Glutamatergic neuron (in vitro differentiated cells): ENCODE data around the gene BEND5. TPM values are rescaled to one million over a fixed set of nuclear protein-coding genes. Genes with fewer than 3 reads are reported as not detected.

Experiments
- DNase-seq: peaks from one replicate; pipeline ENCODE4 v3.0.0; 2022
- H3K27ac Mint-ChIP-seq: one replicate; pipeline ENCODE4 v1.8.0; 2020; ENCODE audit warnings: mild to moderate bottlenecking, mixed read lengths, inconsistent platforms; ENCODE audit not compliant: unreplicated experiment
- H3K27me3 Mint-ChIP-seq: one replicate; pipeline ENCODE4 v1.8.0; 2020; ENCODE audit warnings: mild to moderate bottlenecking, moderate library complexity, mixed read lengths, inconsistent platforms; ENCODE audit not compliant: unreplicated experiment
- H3K36me3 Mint-ChIP-seq: one replicate; pipeline ENCODE4 v1.8.0; 2020; ENCODE audit warnings: mild to moderate bottlenecking, mixed read lengths, inconsistent platforms; ENCODE audit not compliant: unreplicated experiment
- H3K4me1 Mint-ChIP-seq: one replicate; pipeline ENCODE4 v1.8.0; 2020; ENCODE audit warnings: mild to moderate bottlenecking, low read depth, mixed read lengths, inconsistent platforms; ENCODE audit not compliant: unreplicated experiment
- H3K4me3 Mint-ChIP-seq: one replicate; pipeline ENCODE4 v1.8.0; 2020; ENCODE audit warnings: mild to moderate bottlenecking, mixed read lengths, inconsistent platforms; ENCODE audit not compliant: unreplicated experiment
- H3K9me3 Mint-ChIP-seq: one replicate; pipeline ENCODE4 v1.8.0; 2020; ENCODE audit warnings: mild to moderate bottlenecking, moderate library complexity, mixed read lengths, inconsistent platforms; ENCODE audit not compliant: unreplicated experiment
- CTCF ChIP-seq: fragments of 200-600 bp; sonication (generic); IDR thresholded peaks from one replicate; pipeline ENCODE4 v1.5.0; 2021; ENCODE audit not compliant: partially characterized antibody, unreplicated experiment
- total RNA-seq: library from RNA; stranded (reverse); fragmentation: NEBNext Ultra II Directional; extraction: Animal tissue kit (Norgen Biotek cat#: 25700); gene quantifications from one replicate; pipeline ENCODE4 v1.2.1, GENCODE V29; 2021; ENCODE audit not compliant: unreplicated experiment

BEND5 gene
- total RNA-seq, 1 donor from 2014 or later: 34.8 TPM

- no peak overlapping the region for H3K4me3 Mint-ChIP-seq
- H3K9me3 Mint-ChIP-seq: peaks cover 4% of the 10 kb centered on the region
- no peaks in the 10 kb centered on the region for H3K36me3 Mint-ChIP-seq
- peaks cover 2% of the 10 kb centered on the region for H3K27me3 Mint-ChIP-seq
- no peak for TF ChIP-seq CTCF
- no peak for DNase-seq
- H3K4me1 Mint-ChIP-seq: peaks cover 13% of the 10 kb centered on the region
- no peak overlapping the region for H3K27ac Mint-ChIP-seq
Measured at GRCh38 chr1:48687282-48688045, 89.2 kb downstream of the BEND5 start.

DNA sequence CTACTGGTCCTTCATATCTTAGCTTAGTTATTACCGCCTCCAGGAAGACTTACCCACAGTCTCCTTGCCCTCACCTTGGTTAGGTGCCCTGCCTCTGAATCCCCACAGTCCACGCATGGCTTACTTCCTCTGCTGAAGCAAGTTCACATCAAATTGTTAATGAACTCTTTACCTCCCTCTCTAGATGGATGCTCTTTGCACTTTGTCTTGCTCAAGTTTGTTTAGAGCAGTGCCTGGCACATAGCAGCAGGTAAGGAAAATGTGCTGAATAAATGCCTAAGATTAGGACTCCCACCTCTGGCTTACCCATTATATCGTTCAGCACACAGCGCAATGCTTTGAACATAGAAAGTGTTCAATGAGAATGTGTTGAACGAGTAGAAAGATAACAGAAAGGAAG lies 90.5 kb downstream of the BEND5 start:
- H3K9me3 Mint-ChIP-seq: peaks cover 3% of the 10 kb centered on the region
- peaks cover 7% of the 10 kb centered on the region for H3K4me1 Mint-ChIP-seq
- no peak overlapping the region for H3K27ac Mint-ChIP-seq
- peaks cover 2% of the 10 kb centered on the region for H3K27me3 Mint-ChIP-seq
- no peak for TF ChIP-seq CTCF
- no peak for DNase-seq
- no peak overlapping the region for H3K4me3 Mint-ChIP-seq
- H3K36me3 Mint-ChIP-seq: no peaks in the 10 kb centered on the region

GRCh38 chr1:48684381-48684780 lies 92.3 kb downstream of the BEND5 start:
- Mint-ChIP-seq H3K4me1 (peaks cover 6% of the 10 kb centered on the region), H3K9me3 (peaks cover 2% of the 10 kb centered on the region), H3K36me3 (no peaks in the 10 kb centered on the region), H3K4me3 (no peak overlapping the region), H3K27ac (peak overlapping the region; percentile 93), H3K27me3 (peaks cover 2% of the 10 kb centered on the region)
- no peak for TF ChIP-seq CTCF
- DNase-seq: no peak

DNA sequence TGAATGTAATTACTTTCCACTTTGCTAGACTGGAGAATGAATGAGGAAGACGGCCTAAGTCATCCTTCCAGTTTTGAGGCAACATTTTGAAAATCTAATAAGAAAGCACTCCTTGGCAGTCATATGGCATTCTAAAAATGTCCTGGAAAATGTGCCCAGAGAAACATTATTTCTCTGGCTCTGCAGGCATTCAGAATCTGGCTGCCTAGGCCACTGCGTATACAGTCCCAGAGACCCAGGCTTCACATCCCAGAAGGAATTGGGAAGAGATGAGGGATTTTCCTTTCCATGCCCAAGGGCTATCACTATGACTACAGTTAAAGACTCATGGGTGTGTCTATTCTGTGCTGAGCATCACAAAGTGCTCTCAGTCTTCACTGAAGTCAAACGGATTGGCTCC lies 92.9 kb downstream of the BEND5 start:
- Mint-ChIP-seq H3K9me3 (peaks cover 2% of the 10 kb centered on the region), H3K27ac (peak overlapping the region; percentile 93), H3K27me3 (peaks cover 2% of the 10 kb centered on the region), H3K36me3 (no peaks in the 10 kb centered on the region), H3K4me3 (peak overlapping the region; percentile 55), H3K4me1 (peaks cover 6% of the 10 kb centered on the region)
- DNase-seq: no peak
- no peak for TF ChIP-seq CTCF

- H3K4me3 Mint-ChIP-seq: no peak overlapping the region
- H3K36me3 Mint-ChIP-seq: no peaks in the 10 kb centered on the region
Measured at GRCh38 chr1:48681476-48682305, 95.0 kb downstream of the BEND5 start.

More at GRCh38 chr1:48681476-48682305, 95.0 kb downstream of the BEND5 start:
- Mint-ChIP-seq H3K9me3 (peaks cover 2% of the 10 kb centered on the region), H3K27ac (no peak overlapping the region), H3K27me3 (no peaks in the 10 kb centered on the region), H3K4me1 (peaks cover 22% of the 10 kb centered on the region)
- TF ChIP-seq CTCF: no peak
- DNase-seq: no peak
